DMS53 (cell line): ENCODE data around the gene USP33.
"Not testable (repeated sequence)": the region's sequence is repeated elsewhere in the genome, so short reads cannot be mapped to it uniquely, and the experiment has no call there.

Experiments used
- DNase-seq: peaks from one replicate; lab custom pipeline; 2025; lab: John Stamatoyannopoulos, UW

Gene USP33

DNA sequence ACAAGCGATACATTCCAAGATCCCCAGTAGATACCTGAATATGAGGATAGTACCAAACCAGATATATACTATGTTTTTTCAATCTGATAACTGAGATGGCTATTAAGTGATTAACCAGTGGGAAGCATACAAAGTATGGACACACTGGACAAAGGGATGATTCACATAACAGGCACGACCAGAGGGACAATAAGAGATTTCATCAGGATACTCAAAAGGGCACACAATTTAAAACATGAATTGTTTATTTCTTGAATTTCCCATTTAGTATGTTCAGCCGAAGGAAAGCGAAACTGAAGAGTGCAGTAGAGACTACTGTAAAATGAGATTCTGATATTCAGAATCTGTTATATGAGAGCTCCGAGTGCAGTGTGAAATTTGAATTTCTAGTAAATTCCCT lies 87.8 kb downstream of the USP33 start:
- DNase-seq, result no peak

GRCh38 chr1:77670330-77670729 lies 89.3 kb downstream of the USP33 start:
- no peak for DNase-seq

- DNase-seq, result no peak
Observed at GRCh38 chr1:77668924-77669449, 90.7 kb downstream of the USP33 start.

- no peak for DNase-seq
Observed at GRCh38 chr1:77664939-77665516, 94.6 kb downstream of the USP33 start.

GRCh38 chr1:77661696-77662095 lies 98.0 kb downstream of the USP33 start:
- no peak for DNase-seq

DNA sequence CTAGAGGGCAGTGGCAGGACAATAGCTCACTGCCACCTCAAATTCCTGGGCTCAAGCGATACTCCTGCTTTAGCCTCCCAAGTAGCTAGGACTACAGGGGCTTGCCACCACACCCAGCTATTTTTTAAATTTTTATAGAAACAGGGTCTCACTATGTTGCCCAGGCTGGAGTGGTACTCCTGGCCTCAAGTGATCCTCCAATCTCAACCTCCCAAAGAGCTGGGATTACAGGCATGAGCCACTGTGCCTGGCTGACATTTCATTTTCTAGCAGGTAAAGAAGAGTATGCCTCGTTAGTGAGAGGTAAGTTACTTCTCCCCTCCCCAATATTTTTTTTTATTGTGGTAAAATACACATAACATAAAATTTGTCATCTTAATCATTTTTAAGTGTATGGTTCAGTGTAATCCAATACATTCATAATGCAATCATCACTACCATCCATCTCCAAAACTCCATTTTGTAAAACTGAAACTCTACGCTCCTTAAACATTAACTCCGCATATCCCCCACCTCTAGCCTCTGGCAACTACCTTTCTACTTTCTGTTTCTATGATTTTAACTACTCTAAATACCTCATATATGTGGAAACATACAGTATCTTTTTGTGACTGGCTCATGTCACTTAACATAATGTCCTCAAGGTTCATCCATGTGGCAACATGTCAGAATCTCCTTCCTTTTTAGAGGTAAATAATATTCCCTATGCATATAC lies 99.6 kb downstream of the USP33 start:
- DNase-seq, result no peak

DNA sequence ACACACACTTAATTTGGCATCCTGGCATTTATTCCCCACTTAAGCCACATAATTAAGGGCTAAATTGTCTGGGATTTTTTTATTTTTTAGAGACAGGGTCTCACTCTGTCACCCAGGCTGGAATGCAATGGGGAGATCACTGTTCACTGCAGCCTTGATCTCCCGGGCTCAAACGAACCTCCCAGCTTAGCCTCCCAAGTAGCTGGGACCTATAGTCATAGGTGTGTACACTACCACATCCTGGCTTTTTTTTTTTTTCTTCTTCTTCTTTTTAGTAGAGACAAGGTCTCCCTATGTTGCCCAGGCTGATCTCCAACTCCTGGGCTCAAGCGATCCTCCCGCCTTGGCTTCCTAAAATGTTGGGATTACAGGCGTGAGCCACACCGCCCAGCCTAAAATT lies 101.4 kb downstream of the USP33 start:
- no peak for DNase-seq

DNA sequence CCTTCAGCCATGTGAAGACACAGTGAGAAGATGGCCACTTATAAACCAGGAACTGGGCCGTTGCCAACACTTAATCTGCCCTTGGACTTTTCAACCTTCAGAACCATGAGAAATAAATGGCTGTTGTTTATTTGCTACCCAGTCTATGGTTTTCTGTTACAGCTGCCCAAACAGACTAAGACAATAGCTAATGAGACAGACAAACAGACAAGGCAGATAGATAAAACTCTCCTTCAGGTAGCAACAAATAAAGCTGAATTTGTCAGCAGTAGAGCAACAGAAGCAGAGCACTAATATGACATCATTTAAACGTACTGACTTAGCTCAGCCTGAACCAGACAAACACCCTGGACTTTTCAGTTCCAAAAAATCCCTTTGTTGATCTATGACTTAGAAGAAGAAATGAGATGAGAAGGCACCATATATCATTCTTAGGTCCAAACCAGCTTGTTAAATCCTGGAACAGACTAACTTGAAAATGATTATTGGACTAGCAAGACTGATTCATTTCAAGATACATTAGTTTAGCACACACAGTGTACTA lies 104.1 kb downstream of the USP33 start:
- peak; percentile 93 for DNase-seq

GRCh38 chr1:77652970-77653516 lies 106.6 kb downstream of the USP33 start:
- DNase-seq, result no peak

DNA sequence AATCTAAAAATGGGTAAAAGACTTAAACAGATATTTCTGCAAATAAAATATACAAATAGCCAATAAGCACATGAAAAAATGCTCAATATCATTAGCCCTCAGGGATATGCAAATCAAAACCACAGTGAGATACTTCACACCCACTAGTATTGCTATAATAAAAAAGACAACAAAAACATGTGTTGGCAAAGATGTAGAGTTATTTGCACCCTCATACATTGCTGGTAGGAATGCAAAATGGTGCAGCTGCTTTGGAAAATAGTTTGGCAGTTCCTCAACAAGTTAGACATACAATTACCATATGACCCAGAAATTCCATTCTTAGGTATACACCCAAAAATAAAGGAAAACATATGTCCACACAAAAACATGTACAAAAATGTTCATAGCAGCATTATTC lies 107.4 kb downstream of the USP33 start:
- DNase-seq, result no peak

DNA sequence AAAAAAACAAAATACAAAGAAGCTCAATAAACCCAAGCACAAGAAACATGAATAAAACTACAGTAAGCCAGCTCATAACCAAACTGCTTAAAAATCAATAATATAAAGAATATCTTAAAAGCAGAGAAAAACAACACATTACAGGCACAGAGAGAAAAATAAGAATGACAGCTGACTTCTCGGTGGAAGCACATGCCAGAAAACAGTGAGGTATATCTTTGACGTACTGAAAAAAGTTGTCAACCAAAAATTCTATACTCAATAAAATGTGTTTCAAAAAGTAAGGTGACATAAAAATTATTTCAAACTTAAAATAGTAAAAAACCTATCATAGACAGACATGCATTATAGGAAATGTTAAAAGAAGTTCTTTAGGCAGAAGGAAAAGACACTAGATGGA lies 110.5 kb downstream of the USP33 start:
- DNase-seq, result no peak

DNA sequence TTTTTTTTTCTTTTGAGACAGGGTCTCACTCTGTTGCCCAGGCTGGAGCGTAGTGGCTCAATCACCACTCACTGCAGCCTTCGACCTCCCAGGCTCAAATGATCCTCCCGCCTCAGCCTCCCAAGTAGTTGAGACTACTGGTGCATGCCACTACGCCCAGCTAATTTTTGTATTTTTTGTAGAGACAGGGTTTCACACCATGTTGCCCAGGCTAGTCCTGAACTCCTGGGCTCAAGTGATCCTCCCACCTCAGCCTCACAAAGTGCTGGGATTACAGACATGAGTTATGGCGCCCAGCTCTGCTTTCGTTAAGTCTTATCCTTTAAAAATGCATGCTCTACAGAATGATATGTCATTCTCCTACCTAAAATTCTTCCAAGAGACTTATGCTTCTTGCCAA lies 113.4 kb downstream of the USP33 start:
- DNase-seq, result not testable (repeated sequence)
